GM23338 (cell line): ENCODE data around the gene FMN1. TPM values are rescaled to one million over a fixed set of nuclear protein-coding genes. Genes with fewer than 3 reads are reported as not detected.
A peak's percentile ranks its signal among the peaks of the same experiment; 100 is the strongest.

Experiments used
- ATAC-seq: fragments of 200-7000 bp; cut with Tn5 transposase; 3 replicates; pipeline ENCODE4 v1.9.1; 2020
- DNase-seq: peaks from one replicate; pipeline ENCODE4 v3.0.0-alpha.2; 2015; ENCODE audit warnings: low spot score
- H2AFZ ChIP-seq: fragments of 200-600 bp; sonication (generic); 2 replicates; pipeline ENCODE4 v1.8.0; 2016; ENCODE audit warnings: antibody characterized with exemption, mild to moderate bottlenecking, moderate library complexity
- H3F3A ChIP-seq: fragments of 200-600 bp; sonication (generic); replicated peaks from 2 replicates; pipeline ENCODE4 v1.8.0; 2017; ENCODE audit warnings: antibody characterized with exemption, mixed run types, low read depth
- H3K27ac ChIP-seq: fragments of 200-600 bp; sonication (generic); 2 replicates; pipeline ENCODE4 v1.6.1; 2016; ENCODE audit warnings: low read depth
- H3K27me3 ChIP-seq: fragments of 200-600 bp; sonication (generic); 2 replicates; pipeline ENCODE4 v1.8.0; 2016; ENCODE audit warnings: mild to moderate bottlenecking, mixed run types, moderate library complexity; ENCODE audit not compliant: insufficient read depth
- H3K36me3 ChIP-seq: fragments of 200-600 bp; sonication (generic); 2 replicates; pipeline ENCODE4 v1.8.0; 2016; ENCODE audit warnings: mild to moderate bottlenecking; ENCODE audit not compliant: insufficient read depth
- H3K4me1 ChIP-seq: fragments of 200-600 bp; sonication (generic); 2 replicates; pipeline ENCODE4 v1.8.0; 2016; ENCODE audit warnings: mild to moderate bottlenecking, moderate library complexity; ENCODE audit not compliant: insufficient read depth
- H3K4me2 ChIP-seq: fragments of 200-600 bp; sonication (generic); 2 replicates; pipeline ENCODE4 v1.7.1; 2017; ENCODE audit warnings: mixed run types
- H3K4me3 ChIP-seq: fragments of 200-600 bp; sonication (generic); 2 replicates; pipeline ENCODE4 v1.6.1; 2016; ENCODE audit warnings: mixed run types
- H3K79me2 ChIP-seq: fragments of 200-600 bp; sonication (generic); replicated peaks from 2 replicates; pipeline ENCODE4 v1.8.0; 2017; ENCODE audit warnings: mild to moderate bottlenecking; ENCODE audit not compliant: insufficient read depth
- H3K9me2 ChIP-seq: fragments of 200-600 bp; sonication (generic); 2 replicates; pipeline ENCODE4 v1.8.0; 2017; ENCODE audit not compliant: insufficient read depth
- H4K20me1 ChIP-seq: fragments of 200-600 bp; sonication (generic); replicated peaks from 2 replicates; pipeline ENCODE4 v1.8.0; 2017; ENCODE audit warnings: mild to moderate bottlenecking; ENCODE audit not compliant: insufficient read depth
- H3K27ac Mint-ChIP-seq: 2 replicates; pipeline ENCODE4 v1.8.0; 2020; ENCODE audit warnings: inconsistent platforms, mild to moderate bottlenecking, moderate library complexity, mixed read lengths
- H3K27me3 Mint-ChIP-seq: 3 replicates; pipeline ENCODE4 v1.8.0; 2022; ENCODE audit warnings: low read depth, mild to moderate bottlenecking, moderate library complexity, mixed read lengths, inconsistent platforms; ENCODE audit not compliant: insufficient read depth, poor library complexity
- H3K36me3 Mint-ChIP-seq: 3 replicates; pipeline ENCODE4 v1.8.0; 2021; ENCODE audit warnings: low read depth, mild to moderate bottlenecking, inconsistent platforms, moderate library complexity, mixed read lengths
- H3K4me1 Mint-ChIP-seq: 3 replicates; pipeline ENCODE4 v1.8.0; 2020; ENCODE audit warnings: mild to moderate bottlenecking, inconsistent platforms, mixed read lengths
- H3K4me3 Mint-ChIP-seq: 3 replicates; pipeline ENCODE4 v1.8.0; 2021; ENCODE audit warnings: moderate library complexity, mild to moderate bottlenecking, inconsistent platforms, mixed read lengths
- H3K9me3 Mint-ChIP-seq: 3 replicates; pipeline ENCODE4 v1.8.0; 2020; ENCODE audit warnings: moderate library complexity, mild to moderate bottlenecking, inconsistent platforms, mixed read lengths
- CREB1 ChIP-seq: fragments of 250-450 bp; sonication (Bioruptor Pico); IDR thresholded peaks from 2 replicates; pipeline ENCODE4 v1.5.0; 2020; ENCODE audit warnings: low read depth, mild to moderate bottlenecking, moderate library complexity
- CTCF ChIP-seq, 2 experiments: fragments of 200-600 bp in 1 of 2; sonication (generic) in 1 of 2; conservative IDR thresholded peaks; 2 replicates each; pipeline versions ENCODE4 v1.5.1 to v1.6.1; 2016 to 2017; ENCODE audit warnings: antibody characterized with exemption in 2 of 2, low read depth in 2 of 2, mild to moderate bottlenecking in 2 of 2, moderate library complexity in 1 of 2
- EZH2 ChIP-seq: fragments of 200-600 bp; sonication (generic); IDR thresholded peaks from one replicate; pipeline ENCODE4 v1.8.0; 2017; ENCODE audit warnings: antibody characterized with exemption, mild to moderate bottlenecking, low read depth; ENCODE audit not compliant: unreplicated experiment
- EZH2phosphoT487 ChIP-seq: fragments of 200-600 bp; sonication (generic); IDR thresholded peaks from one replicate; pipeline ENCODE4 v1.8.1; 2018; ENCODE audit warnings: antibody characterized with exemption; ENCODE audit not compliant: unreplicated experiment
- NANOG ChIP-seq: IDR thresholded peaks from 2 replicates; pipeline ENCODE4 v1.6.1; 2016; ENCODE audit warnings: antibody characterized with exemption, borderline replicate concordance
- POLR2AphosphoS5 ChIP-seq: IDR thresholded peaks from 2 replicates; pipeline ENCODE4 v1.6.1; 2016; ENCODE audit warnings: antibody characterized with exemption, low read depth
- REST ChIP-seq: IDR thresholded peaks from one replicate; pipeline ENCODE4 v1.6.1; 2018; ENCODE audit warnings: antibody characterized with exemption; ENCODE audit not compliant: unreplicated experiment
- STAT1 ChIP-seq: IDR thresholded peaks from one replicate; pipeline ENCODE4 v1.6.1; 2016; ENCODE audit warnings: antibody characterized with exemption; ENCODE audit not compliant: unreplicated experiment
- ZNF114 ChIP-seq: fragments of 250-450 bp; sonication (Bioruptor Pico); IDR thresholded peaks from 2 replicates; pipeline ENCODE4 v1.5.0; 2020; ENCODE audit warnings: mild to moderate bottlenecking, moderate library complexity
- ZNF331 ChIP-seq: fragments of 250-450 bp; sonication (Bioruptor Pico); IDR thresholded peaks from 2 replicates; pipeline ENCODE4 v1.5.0; 2020; ENCODE audit warnings: low read depth, mild to moderate bottlenecking, moderate library complexity
- polyA plus RNA-seq: library from polyadenylated mRNA; unstranded; fragments of >200 nt; fragmentation: Nextera tagmentation; extraction: Ambion mirVana; gene quantifications from 2 replicates; pipeline ENCODE4 v1.2.1, GENCODE V29; 2016
- total RNA-seq: library from RNA; depleted of rRNA; stranded (reverse); fragments of >200 nt; shearing (Covaris generic); gene quantifications from 2 replicates; pipeline ENCODE4 v1.2.3, GENCODE V29; 2014
- TF ChIP-seq, protein P1 (sequence below): IDR thresholded peaks from 2 replicates; pipeline ENCODE4 v1.6.1; 2016; ENCODE audit warnings: antibody characterized with exemption

FMN1 gene
- total and polyA plus RNA-seq, 2 experiments from 2014 or later = 1.2 to 1.6 TPM

- Mint-ChIP-seq H3K27ac (no peak overlapping the region), H3K36me3 (no peaks in the 10 kb centered on the region; the same call in 2 of the 3 replicates), H3K4me1 (peaks cover 20% of the 10 kb centered on the region), H3K4me3 (no peak overlapping the region), H3K9me3 (no peaks in the 10 kb centered on the region), H3K27me3 (no peaks in the 10 kb centered on the region)
- no peaks in the 10 kb centered on the region for H3K79me2 ChIP-seq
- no peaks in the 10 kb centered on the region for H3K27me3 ChIP-seq
- no peaks in the 10 kb centered on the region for H3F3A ChIP-seq
- DNase-seq = no peak
- ATAC-seq = peak; percentile 59
- H3K36me3 ChIP-seq = no peaks in the 10 kb centered on the region
- no peak overlapping the region for H3K4me2 ChIP-seq
- H2AFZ ChIP-seq = peak overlapping the region; percentile 80
- no peak overlapping the region for H3K27ac ChIP-seq
- peaks cover 23% of the 10 kb centered on the region for H3K4me1 ChIP-seq
- no peak for TF ChIP-seq EZH2phosphoT487
- TF ChIP-seq CTCF (conservative IDR thresholded peaks at IDR 0.05; ENCODE audit: low read depth in 2 of 2) = no peak
- no peak for TF ChIP-seq POLR2AphosphoS5
- no peaks in the 10 kb centered on the region for H4K20me1 ChIP-seq
- no peaks in the 10 kb centered on the region for H3K9me2 ChIP-seq
- H3K4me3 ChIP-seq = no peak overlapping the region
These were observed 81.9 kb downstream of the FMN1 start for GRCh38 chr15:33112541-33113105.

- Histone ChIP-seq H4K20me1 (no peaks in the 10 kb centered on the region), H3F3A (no peaks in the 10 kb centered on the region), H3K4me3 (no peak overlapping the region), H3K4me2 (peak overlapping the region; percentile 4; the same call in 1 of the 2 replicates), H3K27me3 (no peaks in the 10 kb centered on the region), H3K9me2 (no peaks in the 10 kb centered on the region), H3K79me2 (no peaks in the 10 kb centered on the region), H2AFZ (no peak overlapping the region), H3K4me1 (peaks cover 23% of the 10 kb centered on the region), H3K36me3 (no peaks in the 10 kb centered on the region), H3K27ac (no peak overlapping the region)
- peak; percentile 12 for DNase-seq
- no peak for ATAC-seq
- Mint-ChIP-seq H3K27me3 (no peaks in the 10 kb centered on the region), H3K27ac (no peak overlapping the region), H3K4me3 (no peak overlapping the region), H3K36me3 (no peaks in the 10 kb centered on the region; the same call in 2 of the 3 replicates), H3K9me3 (no peaks in the 10 kb centered on the region; the same call in 2 of the 3 replicates), H3K4me1 (peaks cover 20% of the 10 kb centered on the region)
- TF ChIP-seq POLR2AphosphoS5 = no peak
- TF ChIP-seq ZNF114 (CRISPR knock-in tag) = no peak
- no peak for TF ChIP-seq REST
- TF ChIP-seq EZH2 = no peak
- no peak for TF ChIP-seq STAT1
- no peak for TF ChIP-seq CREB1
- TF ChIP-seq, protein P1, sequence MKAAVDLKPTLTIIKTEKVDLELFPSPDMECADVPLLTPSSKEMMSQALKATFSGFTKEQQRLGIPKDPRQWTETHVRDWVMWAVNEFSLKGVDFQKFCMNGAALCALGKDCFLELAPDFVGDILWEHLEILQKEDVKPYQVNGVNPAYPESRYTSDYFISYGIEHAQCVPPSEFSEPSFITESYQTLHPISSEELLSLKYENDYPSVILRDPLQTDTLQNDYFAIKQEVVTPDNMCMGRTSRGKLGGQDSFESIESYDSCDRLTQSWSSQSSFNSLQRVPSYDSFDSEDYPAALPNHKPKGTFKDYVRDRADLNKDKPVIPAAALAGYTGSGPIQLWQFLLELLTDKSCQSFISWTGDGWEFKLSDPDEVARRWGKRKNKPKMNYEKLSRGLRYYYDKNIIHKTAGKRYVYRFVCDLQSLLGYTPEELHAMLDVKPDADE = no peak
- TF ChIP-seq NANOG = peak; percentile 56; the same call in 1 of the 2 replicates
- no peak for TF ChIP-seq ZNF331 (CRISPR knock-in tag)
These were observed 83.5 kb downstream of the FMN1 start for GRCh38 chr15:33111041-33111451.
